GM19467 (cell line): ENCODE measurements around the gene RPS16.
"Not testable (repeated sequence)": the region's sequence is repeated elsewhere in the genome, so short reads cannot be mapped to it uniquely, and the experiment has no call there.

Experiments
- ATAC-seq: cut with Tn5 transposase; IDR thresholded peaks from one replicate; pipeline ENCODE4 v1.9.1; 2021; ENCODE audit warnings: mild to moderate bottlenecking, moderate library complexity; ENCODE audit not compliant: unreplicated experiment

The RPS16 gene

DNA sequence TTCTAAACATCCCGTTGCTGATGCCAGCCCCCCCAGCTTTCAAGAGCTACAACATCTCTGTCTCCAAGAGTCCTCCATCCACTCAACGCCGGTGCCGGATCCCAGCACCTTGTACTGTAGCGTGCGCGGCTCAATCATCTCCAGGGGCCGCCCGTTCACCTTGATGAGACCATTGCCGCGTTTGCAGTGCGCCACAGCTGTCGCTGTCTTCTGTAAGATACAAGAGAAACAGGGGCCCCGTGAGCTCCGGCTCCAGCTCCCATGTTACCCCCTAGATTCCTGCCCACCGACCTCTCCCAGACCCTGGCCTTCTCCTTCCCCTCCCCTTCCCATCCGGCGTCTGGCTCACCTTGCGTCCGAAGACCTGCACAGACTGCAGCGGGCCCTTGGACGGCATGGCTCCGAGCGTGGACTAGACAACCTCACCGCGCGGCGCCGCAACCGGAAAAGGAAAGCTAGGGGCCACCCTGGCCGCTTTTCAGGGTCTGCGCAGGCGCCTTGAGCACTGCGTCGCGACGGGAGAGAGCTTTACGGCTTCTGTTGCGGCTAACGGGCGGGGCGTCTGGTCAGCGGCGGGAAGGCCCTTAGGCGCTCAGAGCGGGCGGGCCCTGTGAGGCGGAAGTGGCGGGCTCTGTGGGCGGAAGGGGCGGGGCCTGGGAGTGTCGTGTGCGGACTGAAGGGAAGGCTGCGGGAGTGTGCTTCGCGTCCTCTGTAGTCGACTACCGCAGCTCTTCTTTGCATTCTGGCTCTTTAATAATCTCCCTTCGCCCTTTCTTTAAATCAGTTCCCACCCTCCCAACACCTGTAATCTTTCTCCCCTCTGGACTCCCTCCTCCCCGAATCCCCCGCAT is at the start of gene RPS16:
RPS16 (minus strand) TSS at position 451 of the 851 bp plus-strand sequence; CDS start at position 397, 54 bp downstream.
- peak; percentile 82 for ATAC-seq

DNA sequence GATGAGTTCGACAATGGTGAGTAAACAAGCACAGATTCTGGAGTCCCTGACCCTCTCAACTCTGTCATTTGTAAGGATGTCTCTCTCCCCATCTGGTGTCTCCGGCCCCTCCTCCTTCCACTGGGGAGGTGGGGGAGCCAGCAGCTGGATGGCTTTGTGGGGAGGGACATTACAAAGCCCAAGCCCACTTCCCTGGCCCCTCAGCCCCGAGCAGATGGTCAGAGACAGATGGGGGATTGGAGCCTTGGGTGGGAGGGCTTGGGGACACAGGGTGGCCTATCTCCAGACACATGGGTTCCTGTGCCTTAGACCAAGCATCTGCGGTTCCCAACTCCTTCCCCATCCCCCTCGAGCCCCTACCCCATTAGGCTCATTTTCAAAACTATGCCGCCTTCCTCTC is 47.4 kb upstream of the RPS16 start:
- no peak for ATAC-seq

- no peak for ATAC-seq
Measured at GRCh38 chr19:39481676-39482075, 45.9 kb upstream of the RPS16 start.

GRCh38 chr19:39481229-39481545 is 45.4 kb upstream of the RPS16 start:
- ATAC-seq, result no peak

- ATAC-seq, result peak; percentile 87
Measured at GRCh38 chr19:39480337-39481228, 44.8 kb upstream of the RPS16 start, which contains the start of gene TIMM50. Gene TIMM50 (plus strand): TSS chr19:39480838. CDS start chr19:39480854, 16 bp downstream.

GRCh38 chr19:39479916-39480315 is 44.2 kb upstream of the RPS16 start:
- ATAC-seq, result no peak

DNA sequence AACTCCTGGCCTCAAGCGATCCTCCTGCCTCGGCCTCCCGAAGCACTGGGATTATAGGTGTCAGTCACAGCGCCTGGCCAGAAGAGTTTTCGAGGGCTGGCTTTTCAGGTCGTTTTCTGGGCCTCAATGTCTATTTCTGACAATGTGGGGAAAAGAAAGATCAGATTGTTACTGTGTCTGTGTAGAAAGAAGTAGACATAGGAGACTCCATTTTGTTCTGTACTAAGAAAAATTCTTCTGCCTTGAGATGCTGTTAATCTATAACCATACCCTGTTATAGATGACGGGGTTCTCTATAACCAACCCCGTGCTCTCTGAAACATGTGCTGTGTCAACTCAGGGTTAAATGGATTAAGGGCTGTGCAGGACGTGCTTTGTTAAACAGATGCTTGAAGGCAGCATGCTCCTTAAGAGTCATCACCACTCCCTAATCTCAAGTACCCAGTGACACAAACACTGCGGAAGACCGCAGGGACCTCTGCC is 43.6 kb upstream of the RPS16 start:
- ATAC-seq, result not testable (repeated sequence)

DNA sequence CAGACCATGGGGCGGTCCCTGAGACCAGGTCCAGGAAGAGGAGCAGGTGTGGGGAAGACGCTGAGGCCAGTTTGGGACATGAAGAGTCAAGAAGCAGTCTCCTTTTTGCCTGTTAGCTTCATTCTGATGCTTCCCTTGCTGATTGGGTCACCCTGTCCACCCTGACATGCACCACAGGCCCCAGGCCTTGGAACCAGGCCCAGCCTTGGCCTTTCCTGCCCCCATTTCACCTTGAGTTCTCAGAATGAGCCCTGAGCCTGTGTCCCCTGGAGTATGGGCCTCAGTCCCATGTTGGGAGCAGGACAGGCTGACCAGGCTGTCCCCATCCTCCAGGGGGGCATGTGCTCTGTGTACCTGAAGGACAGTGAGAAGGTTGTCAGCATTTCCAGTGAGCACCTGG is 40.0 kb upstream of the RPS16 start:
- no peak for ATAC-seq

GRCh38 chr19:39474139-39474620 is 38.4 kb upstream of the RPS16 start:
- no peak for ATAC-seq

- no peak for ATAC-seq
Measured at GRCh38 chr19:39473443-39473960, 37.8 kb upstream of the RPS16 start.

DNA sequence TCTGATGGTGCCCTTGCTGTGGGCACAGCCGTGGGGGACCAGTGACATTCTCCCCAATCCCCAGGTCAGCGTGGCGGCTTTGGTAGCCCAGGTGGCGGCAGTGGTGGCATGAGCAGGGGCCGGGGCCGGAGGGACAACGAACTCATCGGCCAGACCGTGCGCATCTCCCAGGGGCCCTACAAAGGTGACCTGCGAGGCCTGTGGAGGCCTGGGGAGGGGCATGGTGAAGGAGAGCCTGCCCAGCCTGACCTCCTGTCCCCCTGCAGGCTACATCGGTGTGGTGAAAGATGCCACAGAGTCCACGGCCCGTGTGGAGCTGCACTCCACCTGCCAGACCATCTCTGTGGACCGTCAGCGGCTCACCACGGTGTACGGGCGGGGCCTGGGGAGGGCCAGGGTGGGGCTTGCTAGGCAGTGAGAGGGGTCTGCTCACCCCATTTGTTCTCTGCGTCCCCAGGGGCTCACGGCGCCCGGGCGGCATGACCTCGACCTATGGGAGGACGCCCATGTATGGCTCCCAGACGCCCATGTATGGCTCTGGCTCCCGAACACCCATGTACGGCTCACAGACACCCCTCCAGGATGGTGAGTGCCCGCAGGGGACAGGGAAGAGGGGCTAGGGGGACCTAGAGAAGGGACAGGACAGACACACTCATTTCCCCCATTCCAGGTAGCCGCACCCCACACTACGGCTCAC is 37.1 kb upstream of the RPS16 start:
- ATAC-seq, result no peak

GRCh38 chr19:39471756-39472536 is 36.2 kb upstream of the RPS16 start:
- no peak for ATAC-seq

GRCh38 chr19:39470724-39471339 is 35.1 kb upstream of the RPS16 start:
- no peak for ATAC-seq

- no peak for ATAC-seq
Measured at GRCh38 chr19:39469567-39469966, 33.8 kb upstream of the RPS16 start.

- no peak for ATAC-seq
Measured at GRCh38 chr19:39469036-39469435, 33.3 kb upstream of the RPS16 start.

- no peak for ATAC-seq
Measured at GRCh38 chr19:39467941-39468340, 32.2 kb upstream of the RPS16 start.

DNA sequence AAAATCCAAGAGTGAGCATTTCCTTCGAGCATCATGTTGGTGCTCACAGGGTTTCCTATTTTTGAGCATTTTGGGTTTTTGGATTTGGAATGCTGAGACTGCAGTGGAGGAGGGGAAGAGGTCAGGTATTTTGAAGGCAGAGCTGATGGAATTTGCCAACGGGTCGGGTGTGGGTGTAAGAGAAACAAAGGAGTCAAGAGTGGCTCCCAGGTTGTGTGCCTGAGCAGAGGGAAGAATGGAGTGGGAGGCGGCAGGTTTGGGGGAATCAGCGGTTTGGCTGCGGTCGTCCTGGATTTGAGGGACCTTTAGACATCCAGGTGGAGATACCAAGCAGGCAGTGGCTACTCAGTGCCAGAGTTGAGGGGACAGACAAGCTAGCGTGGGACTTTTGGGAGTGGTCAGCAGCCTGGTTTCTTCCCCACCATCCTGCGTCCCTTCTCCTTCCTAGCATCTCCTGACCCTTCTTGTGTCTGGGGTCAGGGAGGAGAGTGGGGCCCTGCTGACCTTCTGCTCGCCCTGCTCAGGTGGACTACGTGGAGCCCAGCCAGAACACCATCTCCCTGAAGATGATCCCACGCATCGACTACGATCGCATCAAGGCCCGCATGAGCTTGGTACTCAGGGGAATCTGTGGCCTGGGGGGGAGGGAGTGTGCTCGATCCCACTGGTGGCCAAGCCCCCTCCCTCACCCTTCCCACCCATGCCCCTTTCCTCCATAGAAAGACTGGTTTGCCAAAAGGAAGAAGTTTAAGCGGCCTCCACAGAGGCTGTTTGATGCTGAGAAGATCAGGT is 30.4 kb upstream of the RPS16 start:
- no peak for ATAC-seq

DNA sequence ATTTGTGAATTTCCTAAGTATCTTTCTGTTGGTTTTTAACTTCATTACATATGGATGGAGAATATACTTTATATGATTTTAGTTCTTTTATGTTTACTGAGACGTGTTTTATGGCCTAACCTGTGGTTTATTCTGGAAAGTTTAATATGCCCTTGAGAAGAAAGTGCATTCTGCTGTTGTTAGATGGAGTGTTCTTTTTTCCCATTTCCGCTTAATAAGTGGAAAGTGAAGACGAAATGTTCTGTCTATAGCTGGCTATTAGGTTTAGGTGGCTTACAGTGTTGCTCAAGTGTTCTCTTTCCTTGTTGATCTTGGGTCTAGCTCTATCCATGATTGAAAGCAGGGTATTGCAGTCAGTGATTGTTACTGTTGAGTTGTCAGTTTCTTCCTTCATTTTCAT is 27.7 kb upstream of the RPS16 start:
- no peak for ATAC-seq

DNA sequence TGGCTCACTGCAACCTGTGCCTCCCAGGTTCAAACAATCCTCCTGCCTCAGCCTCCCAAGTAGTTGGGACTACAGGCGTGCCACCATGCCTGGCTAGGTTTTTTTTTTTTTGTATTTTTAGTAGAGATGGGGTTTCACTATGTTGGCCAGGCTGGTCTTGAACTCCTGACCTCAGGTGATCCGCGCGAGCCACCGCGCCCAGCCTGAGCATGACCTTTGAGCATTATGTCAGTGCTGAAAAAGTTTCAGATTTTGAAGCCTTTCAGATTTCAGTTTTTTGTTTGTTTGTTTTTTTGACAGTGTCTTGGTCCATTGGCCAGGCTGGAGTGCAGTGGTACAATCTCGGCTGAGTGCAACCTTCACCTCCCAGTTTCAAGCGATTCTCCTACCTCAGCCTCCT is 15.5 kb upstream of the RPS16 start:
- ATAC-seq, result not testable (repeated sequence)
